SK-N-MC (cell line): ENCODE measurements around the gene SZRD1.
"Not testable (repeated sequence)": the region's sequence is repeated elsewhere in the genome, so short reads cannot be mapped to it uniquely, and the experiment has no call there.

Source experiments
- DNase-seq: peaks from one replicate; pipeline ENCODE4 v3.0.0-alpha.2; 2011; ENCODE audit warnings: low read depth, low spot score
- H3K27ac ChIP-seq: fragments of 200-600 bp; sonication (generic); 2 replicates; pipeline ENCODE4 v1.5.1; 2016; ENCODE audit warnings: mixed run types
- H3K36me3 ChIP-seq: fragments of 200-600 bp; sonication (generic); 2 replicates; pipeline ENCODE4 v1.6.1; 2017; ENCODE audit warnings: antibody characterized with exemption, low read length, mixed read lengths; ENCODE audit not compliant: insufficient read depth
- H3K4me3 ChIP-seq: fragments of 200-600 bp; sonication (generic); 2 replicates; pipeline ENCODE4 v1.5.1; 2016
- H3K9ac ChIP-seq: fragments of 200-600 bp; sonication (generic); 2 replicates; pipeline ENCODE4 v1.8.0; 2017; ENCODE audit warnings: mixed run types, mixed read lengths; ENCODE audit not compliant: insufficient read length
- H3K9me3 ChIP-seq: fragments of 200-600 bp; sonication (generic); 2 replicates; pipeline ENCODE4 v1.6.1; 2017; ENCODE audit warnings: low read depth, mild to moderate bottlenecking, antibody characterized with exemption, low read length, moderate library complexity, mixed read lengths
- EZH2 ChIP-seq: fragments of 200-600 bp; sonication (generic); IDR thresholded peaks from one replicate; pipeline ENCODE4 v1.6.1; 2017; ENCODE audit warnings: antibody characterized with exemption
- FOXP2 ChIP-seq: optimal IDR thresholded peaks from 2 replicates; pipeline ENCODE3; 2011; ENCODE audit warnings: mild to moderate bottlenecking, moderate library complexity; ENCODE audit not compliant: insufficient read depth; ENCODE audit errors: extremely low read length, control extremely low read depth
- POLR2AphosphoS5 ChIP-seq: IDR thresholded peaks from 2 replicates; pipeline ENCODE4 v1.6.1; 2012; ENCODE audit warnings: mild to moderate bottlenecking, low read depth, low read length, borderline replicate concordance

Gene SZRD1

DNA sequence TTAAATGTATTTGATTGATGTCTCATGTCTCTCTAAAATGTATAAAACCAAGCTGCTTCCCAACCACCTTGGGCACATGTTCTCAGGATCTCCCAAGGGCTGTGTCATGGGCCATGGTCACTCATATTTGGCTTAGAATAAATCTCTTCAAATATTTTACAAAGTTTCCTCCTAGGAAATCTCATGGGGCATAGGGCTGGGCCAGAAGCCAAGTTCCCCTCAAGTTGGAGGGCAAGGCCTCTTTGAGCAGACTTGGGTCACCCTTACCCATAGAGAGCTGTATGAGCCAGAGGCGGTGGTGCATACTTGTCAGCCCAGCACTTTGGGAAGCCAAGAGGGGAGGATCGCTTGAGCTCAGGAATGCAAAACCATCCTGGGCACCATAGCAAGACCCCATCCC is 12.4 kb upstream of the SZRD1 start:
- H3K27ac ChIP-seq = no peak overlapping the region
- H3K4me3 ChIP-seq = no peak overlapping the region
- no peak overlapping the region for H3K9ac ChIP-seq
- H3K9me3 ChIP-seq = no peaks in the 10 kb centered on the region
- no peaks in the 10 kb centered on the region for H3K36me3 ChIP-seq
- TF ChIP-seq POLR2AphosphoS5 = no peak
- no peak for TF ChIP-seq FOXP2
- TF ChIP-seq EZH2 = no peak
- DNase-seq = no peak

DNA sequence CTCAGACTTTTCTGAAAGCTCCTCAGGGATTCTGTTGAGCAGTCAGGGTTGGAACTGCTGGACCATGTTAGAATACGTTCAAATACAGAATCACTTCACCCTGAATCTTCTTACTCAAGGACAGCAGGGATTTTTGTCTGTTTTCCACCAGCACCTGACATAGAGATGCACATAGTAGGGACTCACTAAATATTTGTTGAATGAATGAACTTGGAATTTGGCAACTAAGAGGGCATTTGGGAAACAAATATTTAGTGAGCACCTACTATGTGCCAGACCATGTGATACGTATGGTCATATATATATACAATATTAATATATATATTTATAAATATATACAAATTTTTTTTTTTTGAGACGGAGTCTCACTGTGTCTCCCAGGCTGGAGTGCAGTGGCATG is 10.2 kb upstream of the SZRD1 start:
- no peak overlapping the region for H3K27ac ChIP-seq
- H3K4me3 ChIP-seq = no peak overlapping the region
- no peaks in the 10 kb centered on the region for H3K9me3 ChIP-seq
- H3K9ac ChIP-seq = no peak overlapping the region
- TF ChIP-seq POLR2AphosphoS5 (no peak), EZH2 (no peak), FOXP2 (no peak)
- no peaks in the 10 kb centered on the region for H3K36me3 ChIP-seq
- DNase-seq = no peak

DNA sequence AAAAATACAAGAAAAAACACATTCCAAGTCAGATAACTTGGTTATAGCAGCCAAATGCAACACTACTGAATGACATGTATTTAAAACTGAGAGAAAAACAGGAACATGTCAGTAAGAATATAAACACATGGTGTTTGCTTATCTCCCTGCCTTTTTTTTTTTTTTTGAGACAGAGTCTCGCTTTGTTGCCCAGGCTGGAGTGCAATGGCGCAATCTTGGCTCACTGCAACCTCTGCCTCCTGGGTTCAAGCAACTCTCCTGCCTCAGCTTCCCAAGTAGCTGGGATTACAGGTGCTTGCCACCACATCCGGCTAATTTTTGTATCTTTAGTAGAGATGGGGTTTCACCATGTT is 1.9 kb upstream of the SZRD1 start:
- H3K4me3 ChIP-seq, H3K36me3 ChIP-seq, H3K9ac ChIP-seq, DNase-seq, H3K9me3 ChIP-seq: not testable (repeated sequence)
- peak overlapping the region; percentile 53 for H3K27ac ChIP-seq

DNA sequence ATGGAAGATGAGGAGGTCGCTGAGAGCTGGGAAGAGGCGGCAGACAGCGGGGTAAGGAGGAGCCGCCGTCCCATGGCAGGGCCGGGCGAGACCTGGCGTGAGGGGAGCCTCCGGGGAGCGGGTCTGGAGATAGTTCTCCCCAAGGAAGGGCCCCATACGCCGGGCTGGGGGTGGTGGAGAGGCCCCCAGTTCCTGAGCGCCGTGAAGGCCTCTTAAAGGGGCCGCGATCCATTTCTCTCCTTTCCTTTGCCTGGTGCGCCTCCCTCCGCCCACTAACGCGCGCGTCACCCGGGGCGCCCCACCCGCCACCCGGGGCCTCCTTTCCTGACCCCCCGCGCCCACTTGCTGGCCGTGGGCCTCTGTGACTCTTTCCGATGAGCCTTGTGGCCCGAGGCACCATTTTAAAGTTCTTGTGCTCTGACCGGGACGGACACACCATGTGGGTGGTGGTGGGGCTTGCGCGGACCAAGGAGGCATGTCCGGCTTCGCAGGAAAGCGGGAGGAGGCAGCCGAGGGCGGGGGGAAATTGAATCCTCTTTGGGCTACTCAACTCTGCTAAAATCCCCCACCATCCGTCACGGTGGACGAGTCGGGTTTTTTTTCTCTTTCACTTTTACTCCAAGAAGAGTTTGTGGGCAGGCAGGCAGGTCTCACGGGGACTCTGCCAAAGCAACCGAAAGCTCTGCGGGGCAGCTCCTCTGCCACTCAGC is 371 bp downstream of the SZRD1 start:
- peak overlapping the region; percentile 79 for H3K27ac ChIP-seq
- H3K36me3 ChIP-seq = peaks cover 2% of the 10 kb centered on the region; the same call in 1 of the 2 replicates
- H3K9me3 ChIP-seq = no peaks in the 10 kb centered on the region
- no peak for TF ChIP-seq EZH2
- peak; percentile 79; the same call in 1 of the 2 replicates for TF ChIP-seq POLR2AphosphoS5
- TF ChIP-seq FOXP2 = no peak
- H3K4me3 ChIP-seq = peak overlapping the region; percentile 93
- peak overlapping the region; percentile 96 for H3K9ac ChIP-seq
- no peak for DNase-seq

DNA sequence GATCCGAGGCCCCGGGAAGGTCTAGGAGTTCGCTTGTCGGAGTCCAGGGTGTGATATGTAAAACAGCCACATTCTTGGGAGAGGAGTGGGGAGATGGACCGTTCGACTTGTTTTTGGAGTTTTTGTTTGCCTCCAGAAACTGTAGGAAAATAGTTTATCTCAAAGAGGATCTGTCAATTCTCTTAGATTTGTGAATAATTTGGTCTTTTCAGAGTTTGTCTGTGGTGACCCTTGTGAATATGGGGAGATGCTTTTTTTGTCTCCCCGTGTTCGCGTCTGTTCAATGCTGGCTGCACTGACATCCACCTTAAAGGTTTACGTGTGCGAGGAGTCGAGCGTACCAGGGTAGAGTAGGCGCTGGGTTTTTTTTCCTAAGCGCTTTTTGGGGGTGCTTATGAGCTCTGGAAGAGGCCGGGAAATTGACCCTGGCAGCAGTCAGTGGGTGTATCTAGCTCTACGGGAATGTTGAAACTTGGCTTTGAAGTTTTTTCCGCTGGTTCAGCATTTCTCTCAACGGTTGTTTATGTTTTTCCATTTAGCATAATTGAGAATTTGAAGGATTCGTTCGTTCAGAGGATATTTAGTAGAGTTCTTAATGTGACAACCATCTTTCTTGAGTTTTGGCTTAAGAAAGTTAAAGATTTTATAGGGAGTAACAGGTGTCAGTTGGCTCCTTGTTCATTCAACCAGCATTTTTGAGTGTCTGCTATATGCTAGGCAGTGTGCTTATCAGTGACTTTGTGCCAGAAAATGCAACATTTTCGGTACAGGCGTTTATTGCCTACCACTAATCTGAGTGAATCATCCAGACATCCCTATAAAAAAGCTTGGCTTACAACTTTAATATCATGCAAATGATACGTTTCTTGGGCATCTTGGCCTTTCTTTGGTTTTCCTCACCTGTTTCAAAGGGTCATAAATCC is 1.2 kb downstream of the SZRD1 start:
- no peaks in the 10 kb centered on the region for H3K9me3 ChIP-seq
- no peak for DNase-seq
- TF ChIP-seq EZH2 (no peak), FOXP2 (no peak), POLR2AphosphoS5 (no peak)

DNA sequence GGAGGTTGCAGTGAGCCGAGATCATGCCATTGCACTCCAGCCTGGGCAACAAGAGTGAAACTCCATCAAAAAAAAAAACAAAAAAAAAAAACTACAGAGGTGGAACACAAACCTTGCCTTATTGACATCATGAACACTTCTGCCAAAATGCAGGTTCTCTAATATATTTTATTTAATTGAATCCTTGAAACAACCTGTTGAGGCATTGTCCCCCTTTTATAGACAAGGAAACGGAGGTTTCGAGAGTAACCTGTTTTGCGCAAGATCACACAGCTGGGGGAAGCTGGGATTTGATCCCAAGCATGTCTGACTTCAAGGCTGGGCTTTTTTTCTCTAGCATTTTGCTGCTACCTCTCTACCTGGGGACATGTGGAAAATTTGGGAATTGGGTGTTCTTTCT is 2.8 kb downstream of the SZRD1 start:
- no peaks in the 10 kb centered on the region for H3K9me3 ChIP-seq
- TF ChIP-seq EZH2 (no peak), POLR2AphosphoS5 (no peak), FOXP2 (no peak)
- H3K27ac ChIP-seq = no peak overlapping the region
- no peak for DNase-seq
- H3K4me3 ChIP-seq = no peak overlapping the region
- no peak overlapping the region for H3K9ac ChIP-seq
- H3K36me3 ChIP-seq = peaks cover 7% of the 10 kb centered on the region; the same call in 1 of the 2 replicates

More for the DNA sequence above, 1.2 kb downstream of the SZRD1 start:
- peak overlapping the region; percentile 93 for H3K4me3 ChIP-seq
- peaks cover 7% of the 10 kb centered on the region; the same call in 1 of the 2 replicates for H3K36me3 ChIP-seq
- H3K27ac ChIP-seq = peak overlapping the region; percentile 79
- H3K9ac ChIP-seq = peak overlapping the region; percentile 96

DNA sequence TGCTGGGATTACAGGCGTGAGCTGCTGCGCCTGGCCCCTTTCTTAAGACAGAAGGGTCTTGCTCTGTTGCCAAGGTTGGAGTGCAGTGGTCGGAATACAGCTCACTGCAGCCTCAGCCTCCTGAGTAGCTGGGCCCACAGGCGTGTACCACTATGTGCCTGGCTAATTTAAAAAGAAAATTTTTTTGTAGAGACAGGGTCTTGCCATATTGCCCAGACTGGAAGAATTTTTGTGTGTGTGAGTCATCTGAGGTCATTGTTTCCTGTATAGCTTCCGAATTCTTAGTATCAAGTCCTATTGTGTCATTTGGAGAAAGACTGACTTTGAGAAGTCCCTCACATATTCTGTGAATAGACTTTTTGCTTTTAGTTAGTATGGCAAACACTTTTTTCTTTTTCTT is 4.7 kb downstream of the SZRD1 start:
- Histone ChIP-seq H3K9ac (no peak overlapping the region), H3K36me3 (peaks cover 11% of the 10 kb centered on the region; the same call in 1 of the 2 replicates), H3K9me3 (no peaks in the 10 kb centered on the region), H3K27ac (no peak overlapping the region), H3K4me3 (no peak overlapping the region)
- no peak for TF ChIP-seq FOXP2
- TF ChIP-seq EZH2 = no peak
- no peak for TF ChIP-seq POLR2AphosphoS5
- no peak for DNase-seq

DNA sequence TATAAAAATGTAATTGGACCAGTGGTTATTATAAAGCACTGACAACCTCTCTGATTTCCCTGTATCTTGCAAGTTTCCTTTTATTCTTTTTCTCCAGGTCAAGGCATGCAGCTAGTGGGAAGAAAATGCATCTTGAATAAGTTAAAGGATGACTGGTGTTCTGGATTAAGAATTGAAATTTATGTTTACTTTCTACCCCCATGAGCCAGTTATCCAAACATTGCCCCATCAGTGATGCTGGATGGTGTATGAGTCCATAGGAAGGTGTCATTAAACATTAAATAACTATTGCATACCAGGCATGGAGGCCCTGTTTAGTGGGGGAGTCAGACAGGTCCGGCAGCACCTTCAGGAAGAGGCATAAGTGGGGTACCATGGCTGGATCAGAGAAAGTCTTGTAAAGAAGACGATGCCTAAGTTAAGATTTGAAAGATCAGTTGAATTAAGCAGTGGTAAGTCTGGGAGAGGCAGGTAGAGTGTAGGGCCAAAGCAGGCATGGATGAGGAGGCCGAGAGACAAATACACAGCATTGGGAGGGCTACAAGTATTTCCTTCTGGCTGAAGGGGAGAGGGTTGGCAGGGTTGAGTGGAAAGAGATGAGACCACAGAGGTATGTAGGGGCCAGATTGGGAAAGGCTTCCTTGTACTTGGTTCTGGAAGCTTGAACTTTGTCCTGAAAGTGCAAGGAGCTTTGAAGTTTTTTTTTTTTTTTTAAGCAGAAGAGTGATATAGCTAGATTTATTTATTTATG is 5.7 kb downstream of the SZRD1 start:
- Histone ChIP-seq H3K36me3 (peaks cover 11% of the 10 kb centered on the region; the same call in 1 of the 2 replicates), H3K27ac (0 out of 2 replicates have a peak overlapping the region, but pooled peaks have one; percentile 57), H3K9me3 (no peaks in the 10 kb centered on the region), H3K9ac (no peak overlapping the region), H3K4me3 (no peak overlapping the region)
- TF ChIP-seq FOXP2 = no peak
- no peak for DNase-seq
